Gastrocnemius medialis (tissue), 4 donors: Measurements from ENCODE around the gene ZNF365.

Source experiments
- CTCF ChIP-seq, 5 experiments: fragments of 450-650 bp in 3 of 5; fragments of 200-600 bp in 2 of 5; sonication (generic) in 2 of 5; IDR thresholded peaks in 4 of 5; conservative IDR thresholded peaks in 1 of 5; 1 replicate in 4 of 5; 2 replicates in 1 of 5; pipeline ENCODE4 v1.5.1; 2016 to 2019; ENCODE audit warnings: antibody characterized with exemption in 5 of 5, mild to moderate bottlenecking in 3 of 5, moderate library complexity in 3 of 5
- POLR2A ChIP-seq, 2 donors: fragments of 450-650 bp; IDR thresholded peaks; one replicate each; pipeline ENCODE4 v1.6.1; 2017; ENCODE audit warnings: antibody characterized with exemption in 2 of 2, mild to moderate bottlenecking in 2 of 2, moderate library complexity in 2 of 2

DNA sequence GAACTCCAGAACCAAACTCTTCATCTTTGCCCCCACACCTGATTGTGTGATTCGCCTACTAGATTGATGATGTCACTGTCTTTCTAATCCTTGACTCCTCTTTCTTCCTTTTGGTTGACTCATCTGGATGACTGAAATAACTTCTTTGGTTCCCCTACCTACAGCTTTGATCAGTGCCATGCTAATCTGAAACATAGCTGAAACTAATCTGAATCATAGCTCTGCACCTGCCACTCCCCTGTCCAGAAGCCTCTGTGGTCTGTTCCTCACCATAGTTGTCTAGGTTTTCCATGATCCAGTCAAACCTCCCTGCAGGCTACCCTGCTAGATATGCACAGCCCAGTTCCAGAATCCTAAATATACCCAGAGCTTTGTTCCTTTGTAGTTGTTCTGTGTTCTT lies 51.9 kb downstream of the ZNF365 start:
- TF ChIP-seq POLR2A (IDR thresholded peaks at IDR 0.05) (no peak), CTCF (IDR thresholded peaks at IDR 0.05 in 4 of 5, conservative IDR thresholded peaks at IDR 0.05 in 1 of 5) (no peak)
